ENCODE data around the gene DIP2A.

The DIP2A gene

DNA sequence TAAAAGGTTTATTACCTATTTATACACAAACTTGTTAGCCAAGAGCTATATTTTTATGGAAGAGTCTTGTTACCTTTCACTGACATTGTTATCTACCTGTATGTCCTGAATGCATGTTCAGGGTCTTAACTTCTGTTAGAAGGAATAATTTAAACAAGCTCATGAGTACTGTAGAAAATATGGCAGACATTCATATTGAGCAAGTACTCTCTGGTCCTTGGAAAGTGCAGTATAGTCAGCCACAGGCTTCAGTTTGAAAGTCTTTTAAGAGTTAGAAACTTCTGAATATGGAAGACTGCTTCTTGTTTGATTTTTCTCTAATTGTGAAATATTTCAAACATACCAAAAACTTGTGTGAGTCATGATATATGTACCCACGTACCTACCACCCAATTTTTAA, 16.6 kb downstream of the DIP2A start:
- H3K36me3 ChIP-seq (ENCODE audit: control insufficient read depth, insufficient read depth, low read length) = no peaks in the 10 kb centered on the region
- H3K27ac ChIP-seq (ENCODE audit: insufficient read depth, low read depth, low read length, poor library complexity, severe bottlenecking) = no peak overlapping the region
- H3K4me1 ChIP-seq (ENCODE audit: control insufficient read depth, insufficient read depth, low read length) = no peaks in the 10 kb centered on the region
- no peaks in the 10 kb centered on the region for H3K27me3 ChIP-seq (ENCODE audit: control insufficient read depth, insufficient read depth, low read length, poor library complexity, severe bottlenecking)
- 83 to 100% methylated on average over 1 of the region's 1 CpG for WGBS, 2 experiments
- no peaks in the 10 kb centered on the region for H3K9me3 ChIP-seq (ENCODE audit: control insufficient read depth, low read length)
- H3K4me3 ChIP-seq (ENCODE audit: insufficient read depth, low read depth, low read length) = no peak overlapping the region

DNA sequence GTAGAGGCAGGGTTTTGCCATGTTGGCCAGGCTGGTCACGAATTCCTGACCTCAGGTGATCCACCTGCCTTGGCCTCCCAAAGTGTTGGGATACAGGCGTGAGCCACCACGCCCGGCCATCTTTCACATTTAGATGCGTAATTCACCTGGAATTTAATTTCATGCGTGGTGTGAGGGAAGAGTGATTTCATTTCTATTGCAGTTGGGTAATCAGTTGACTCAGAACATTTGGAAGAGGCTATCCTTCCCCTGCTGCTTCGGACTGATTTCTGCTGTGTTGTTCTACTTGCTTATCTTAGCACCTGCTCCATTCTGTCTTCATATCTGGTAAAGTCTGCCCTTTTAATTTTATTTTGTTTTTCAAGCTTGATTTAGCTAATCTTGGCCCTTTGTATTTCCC, 19.1 kb downstream of the DIP2A start:
- H3K36me3 ChIP-seq (ENCODE audit: control insufficient read depth, insufficient read depth, low read length) = no peaks in the 10 kb centered on the region
- no peaks in the 10 kb centered on the region for H3K27me3 ChIP-seq (ENCODE audit: control insufficient read depth, insufficient read depth, low read length, poor library complexity, severe bottlenecking)
- H3K27ac ChIP-seq (ENCODE audit: insufficient read depth, low read depth, low read length, poor library complexity, severe bottlenecking) = no peak overlapping the region
- 93 to 96% methylated on average over 7 of the region's 7 CpGs for WGBS, 2 experiments
- no peak overlapping the region for H3K4me3 ChIP-seq (ENCODE audit: insufficient read depth, low read depth, low read length)
- H3K9me3 ChIP-seq (ENCODE audit: control insufficient read depth, low read length) = no peaks in the 10 kb centered on the region
- H3K4me1 ChIP-seq (ENCODE audit: control insufficient read depth, insufficient read depth, low read length) = no peaks in the 10 kb centered on the region

DNA sequence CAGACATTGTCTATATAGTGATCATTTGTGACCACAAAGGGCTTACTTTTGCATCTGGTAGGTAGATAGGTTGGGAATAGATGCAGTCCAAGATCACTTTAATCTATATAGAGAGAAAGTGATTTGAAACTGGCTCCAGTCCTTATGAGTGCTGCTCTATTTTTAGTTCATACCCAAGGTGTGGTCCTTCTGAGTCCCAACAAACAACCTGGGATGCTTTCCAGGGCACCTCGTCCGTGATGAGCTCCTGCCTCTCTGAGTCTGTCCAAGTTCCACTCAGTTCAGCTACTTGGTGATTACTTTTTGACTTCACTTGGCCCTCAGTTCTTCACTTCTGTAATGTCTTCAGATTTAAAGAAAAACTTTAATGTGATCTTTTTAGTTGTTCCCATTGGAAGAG, 20.2 kb downstream of the DIP2A start:
- no peaks in the 10 kb centered on the region for H3K36me3 ChIP-seq (ENCODE audit: control insufficient read depth, insufficient read depth, low read length)
- WGBS, 2 experiments = 92 to 96% methylated on average over 2 of the region's 2 CpGs

DNA sequence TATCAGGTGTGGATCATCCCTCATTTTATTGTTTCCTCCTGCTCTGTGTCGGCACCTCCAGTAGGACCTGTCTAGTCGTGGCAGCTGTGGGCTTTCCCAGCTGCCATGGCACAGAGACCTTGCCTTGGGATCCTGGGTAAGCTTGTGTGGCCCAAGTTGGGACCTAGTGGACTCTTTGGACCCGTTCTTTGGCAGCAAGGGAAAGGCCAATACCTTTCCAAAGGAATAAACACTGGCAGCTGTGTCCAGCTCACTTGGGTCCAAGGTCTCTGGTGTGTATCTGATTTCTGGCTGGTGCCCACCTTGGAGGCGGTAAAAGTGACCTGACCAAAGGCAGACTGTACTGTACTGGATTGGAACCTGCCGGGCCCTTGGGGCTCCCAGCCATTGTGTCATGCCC, 21.8 kb downstream of the DIP2A start:
- Histone ChIP-seq H3K36me3 (ENCODE audit: control insufficient read depth, insufficient read depth, low read length) (peaks cover 4% of the 10 kb centered on the region), H3K4me1 (ENCODE audit: control insufficient read depth, insufficient read depth, low read length) (no peaks in the 10 kb centered on the region), H3K4me3 (ENCODE audit: insufficient read depth, low read depth, low read length) (no peak overlapping the region), H3K27me3 (ENCODE audit: control insufficient read depth, insufficient read depth, low read length, poor library complexity, severe bottlenecking) (no peaks in the 10 kb centered on the region), H3K27ac (ENCODE audit: insufficient read depth, low read depth, low read length, poor library complexity, severe bottlenecking) (no peak overlapping the region), H3K9me3 (ENCODE audit: control insufficient read depth, low read length) (no peaks in the 10 kb centered on the region)
- WGBS, 2 experiments = 94 to 96% methylated on average over 5 of the region's 5 CpGs

More for the DNA sequence above, 20.2 kb downstream of the DIP2A start:
- H3K27ac ChIP-seq (ENCODE audit: insufficient read depth, low read depth, low read length, poor library complexity, severe bottlenecking) = no peak overlapping the region
- H3K4me1 ChIP-seq (ENCODE audit: control insufficient read depth, insufficient read depth, low read length) = no peaks in the 10 kb centered on the region
- H3K4me3 ChIP-seq (ENCODE audit: insufficient read depth, low read depth, low read length) = no peak overlapping the region
- H3K27me3 ChIP-seq (ENCODE audit: control insufficient read depth, insufficient read depth, low read length, poor library complexity, severe bottlenecking) = no peaks in the 10 kb centered on the region
- no peaks in the 10 kb centered on the region for H3K9me3 ChIP-seq (ENCODE audit: control insufficient read depth, low read length)

DNA sequence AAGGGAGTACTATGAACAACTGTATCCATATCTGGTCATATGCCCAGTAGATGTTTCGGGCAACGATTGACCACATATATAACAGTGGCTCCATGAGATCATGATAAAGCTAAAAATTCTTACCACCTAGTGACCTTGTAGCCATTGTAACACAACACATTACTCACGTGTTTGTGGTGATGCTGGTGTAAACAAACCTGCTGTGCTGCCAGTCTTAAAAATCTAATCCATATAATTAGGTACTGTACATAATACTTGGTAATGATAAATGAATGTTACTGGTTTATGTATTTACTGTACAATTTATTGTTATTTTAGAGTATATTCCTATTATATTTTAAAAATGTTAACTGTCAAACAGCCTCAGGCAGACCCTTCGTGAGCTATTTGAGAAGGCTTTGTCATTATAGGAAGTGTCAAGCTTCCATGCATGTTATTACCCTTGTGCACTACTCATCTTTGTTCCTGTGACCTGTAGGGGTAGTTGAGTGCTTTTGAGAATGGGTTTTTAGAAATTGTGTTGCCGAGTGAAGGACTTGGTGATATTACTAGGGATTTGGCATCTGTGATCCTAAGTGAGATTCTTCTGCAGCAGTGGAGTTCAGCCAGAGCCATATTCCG, 23.6 kb downstream of the DIP2A start:
- WGBS, 2 experiments = 87 to 96% methylated on average over 6 of the region's 6 CpGs
- Histone ChIP-seq H3K27ac (ENCODE audit: insufficient read depth, low read depth, low read length, poor library complexity, severe bottlenecking) (no peak overlapping the region), H3K27me3 (ENCODE audit: control insufficient read depth, insufficient read depth, low read length, poor library complexity, severe bottlenecking) (no peaks in the 10 kb centered on the region), H3K9me3 (ENCODE audit: control insufficient read depth, low read length) (no peaks in the 10 kb centered on the region), H3K4me1 (ENCODE audit: control insufficient read depth, insufficient read depth, low read length) (no peaks in the 10 kb centered on the region), H3K36me3 (ENCODE audit: control insufficient read depth, insufficient read depth, low read length) (peaks cover 4% of the 10 kb centered on the region), H3K4me3 (ENCODE audit: insufficient read depth, low read depth, low read length) (no peak overlapping the region)

DNA sequence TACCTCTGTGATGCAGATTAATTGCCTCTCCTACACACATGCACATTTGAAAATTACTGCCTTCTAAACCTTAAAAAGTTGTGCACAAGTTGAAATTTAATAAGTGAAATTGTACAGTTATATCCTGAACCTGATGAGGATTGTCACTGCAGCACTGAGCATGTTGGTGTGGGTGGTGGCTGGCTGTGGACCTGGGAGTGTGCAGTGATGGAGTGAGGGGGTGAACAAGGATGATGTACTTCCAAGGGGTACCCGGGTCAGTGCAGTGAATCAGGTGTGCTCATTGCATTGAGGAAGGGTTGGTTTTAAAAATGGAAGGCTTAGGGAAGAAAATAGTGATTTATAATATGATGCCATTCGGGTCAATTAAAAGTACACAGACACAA, 24.1 kb downstream of the DIP2A start:
- no peak overlapping the region for H3K27ac ChIP-seq (ENCODE audit: insufficient read depth, low read depth, low read length, poor library complexity, severe bottlenecking)
- no peak overlapping the region for H3K4me3 ChIP-seq (ENCODE audit: insufficient read depth, low read depth, low read length)
- H3K36me3 ChIP-seq (ENCODE audit: control insufficient read depth, insufficient read depth, low read length) = peaks cover 4% of the 10 kb centered on the region
- H3K27me3 ChIP-seq (ENCODE audit: control insufficient read depth, insufficient read depth, low read length, poor library complexity, severe bottlenecking) = no peaks in the 10 kb centered on the region
- no peaks in the 10 kb centered on the region for H3K9me3 ChIP-seq (ENCODE audit: control insufficient read depth, low read length)
- no peaks in the 10 kb centered on the region for H3K4me1 ChIP-seq (ENCODE audit: control insufficient read depth, insufficient read depth, low read length)
- WGBS, 2 experiments = 95 to 97% methylated on average over 1 of the region's 2 CpGs

DNA sequence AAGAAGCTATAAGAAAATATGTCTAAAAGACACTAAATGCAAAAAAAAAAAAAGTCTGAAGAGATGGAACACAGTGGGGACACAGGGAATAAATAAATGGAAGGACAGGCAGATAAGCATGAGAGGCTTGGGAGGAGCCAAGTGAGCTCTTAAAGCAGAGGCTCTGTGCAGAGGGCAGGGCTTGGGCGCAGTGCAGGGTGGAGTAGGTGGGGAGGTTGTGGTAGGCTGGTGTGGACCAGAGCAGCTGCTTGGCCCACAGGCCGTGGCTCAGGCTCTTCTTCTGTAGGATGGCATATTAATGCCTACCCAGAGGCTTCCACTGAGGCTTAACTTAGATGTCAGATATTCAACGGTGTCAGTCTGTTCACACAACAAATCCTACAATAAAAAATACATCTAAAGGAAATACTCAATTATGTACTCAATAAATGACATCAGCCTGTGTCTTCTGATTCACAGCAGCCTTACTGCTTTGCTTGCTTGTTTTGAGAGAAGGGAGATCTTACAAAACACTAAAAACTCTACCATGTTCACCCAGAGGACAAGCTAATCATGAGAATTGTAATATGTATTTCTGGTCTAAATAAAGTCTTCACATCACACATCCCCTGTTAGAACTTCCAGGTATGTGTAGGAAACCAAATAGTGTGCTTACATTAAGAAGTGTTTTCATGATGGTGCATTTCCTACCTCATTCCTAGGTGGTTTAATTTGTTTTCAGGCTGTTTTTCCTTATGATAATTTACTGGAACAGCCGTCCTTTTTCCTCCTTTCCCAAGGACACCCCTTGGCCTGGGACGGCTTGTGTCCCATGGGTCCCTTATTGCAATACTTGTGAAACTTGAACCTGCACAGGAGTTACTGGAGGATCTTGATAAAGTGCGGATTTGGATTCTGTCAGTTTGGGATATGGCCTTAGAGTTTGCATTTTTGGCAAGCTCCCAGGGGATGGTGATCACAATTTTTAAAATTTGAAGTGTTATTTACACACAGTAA, 24.9 kb downstream of the DIP2A start:
- Histone ChIP-seq H3K27me3 (ENCODE audit: control insufficient read depth, insufficient read depth, low read length, poor library complexity, severe bottlenecking) (no peaks in the 10 kb centered on the region), H3K9me3 (ENCODE audit: control insufficient read depth, low read length) (no peaks in the 10 kb centered on the region), H3K4me3 (ENCODE audit: insufficient read depth, low read depth, low read length) (no peak overlapping the region), H3K4me1 (ENCODE audit: control insufficient read depth, insufficient read depth, low read length) (no peaks in the 10 kb centered on the region), H3K27ac (ENCODE audit: insufficient read depth, low read depth, low read length, poor library complexity, severe bottlenecking) (no peak overlapping the region), H3K36me3 (ENCODE audit: control insufficient read depth, insufficient read depth, low read length) (peaks cover 4% of the 10 kb centered on the region)
- 88 to 89% methylated on average over 6 of the region's 6 CpGs for WGBS, 2 experiments

DNA sequence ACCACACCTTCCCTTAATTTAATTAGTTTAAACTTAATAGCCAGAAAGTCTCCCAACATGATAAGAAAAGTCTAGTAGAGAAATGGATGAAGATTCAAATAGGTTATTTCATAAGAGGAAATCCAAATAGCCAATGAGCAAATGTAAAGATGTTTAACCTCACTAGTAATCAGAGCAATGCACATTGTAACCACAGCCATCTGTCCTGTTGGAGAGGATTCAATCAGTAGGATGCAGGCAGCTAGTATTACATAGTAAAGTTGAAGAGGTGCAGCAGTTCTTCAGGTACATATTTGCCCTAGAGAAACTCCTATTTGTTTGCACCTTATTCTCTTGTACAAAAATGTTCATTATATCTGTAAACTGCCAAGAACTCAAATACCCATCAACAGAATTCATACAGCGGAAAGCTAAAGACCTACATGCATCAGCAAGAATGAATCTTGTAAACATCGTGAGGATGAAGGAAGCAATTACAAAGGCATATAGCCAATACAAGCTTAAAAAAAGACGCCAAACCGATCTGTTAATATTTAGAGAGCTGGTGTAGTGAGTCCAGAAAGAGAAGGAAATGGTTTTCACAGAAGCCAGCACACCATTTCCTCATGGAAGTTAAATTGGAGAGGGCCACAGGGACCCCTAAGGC, 27.9 kb downstream of the DIP2A start:
- H3K36me3 ChIP-seq (ENCODE audit: control insufficient read depth, insufficient read depth, low read length) = peaks cover 7% of the 10 kb centered on the region
- H3K27ac ChIP-seq (ENCODE audit: insufficient read depth, low read depth, low read length, poor library complexity, severe bottlenecking) = no peak overlapping the region
- 97% methylated on average over 4 of the region's 4 CpGs for WGBS, 2 experiments
- H3K9me3 ChIP-seq (ENCODE audit: control insufficient read depth, low read length) = no peaks in the 10 kb centered on the region
- H3K4me1 ChIP-seq (ENCODE audit: control insufficient read depth, insufficient read depth, low read length) = no peaks in the 10 kb centered on the region
- no peak overlapping the region for H3K4me3 ChIP-seq (ENCODE audit: insufficient read depth, low read depth, low read length)
- no peaks in the 10 kb centered on the region for H3K27me3 ChIP-seq (ENCODE audit: control insufficient read depth, insufficient read depth, low read length, poor library complexity, severe bottlenecking)

DNA sequence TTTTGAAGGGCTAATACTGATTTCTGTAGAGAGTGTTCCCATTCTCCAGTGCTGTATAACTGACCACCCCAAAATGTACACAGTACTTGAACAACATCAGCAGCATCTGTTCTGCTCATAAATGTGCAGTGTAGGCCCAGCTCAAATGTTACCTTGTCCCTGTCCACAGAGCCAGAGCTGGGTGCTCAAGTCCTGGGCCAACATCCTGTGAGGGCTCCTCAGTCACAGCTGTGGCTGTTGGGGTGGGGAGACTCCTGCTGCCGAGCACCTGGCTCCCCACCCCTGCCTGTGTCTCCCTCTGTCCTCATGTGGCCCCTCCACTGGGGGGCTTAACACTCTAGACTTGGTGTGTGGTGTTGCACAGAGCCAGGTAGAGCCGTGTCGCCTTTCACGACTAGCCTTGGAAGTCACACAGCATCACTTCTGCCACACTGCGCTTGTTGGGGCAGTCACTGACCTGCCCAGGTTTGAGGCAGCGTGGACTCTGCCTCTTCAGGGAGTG, 30.5 kb downstream of the DIP2A start:
- Histone ChIP-seq H3K9me3 (ENCODE audit: control insufficient read depth, low read length) (no peaks in the 10 kb centered on the region), H3K4me1 (ENCODE audit: control insufficient read depth, insufficient read depth, low read length) (no peaks in the 10 kb centered on the region), H3K27ac (ENCODE audit: insufficient read depth, low read depth, low read length, poor library complexity, severe bottlenecking) (no peak overlapping the region), H3K4me3 (ENCODE audit: insufficient read depth, low read depth, low read length) (no peak overlapping the region), H3K36me3 (ENCODE audit: control insufficient read depth, insufficient read depth, low read length) (peaks cover 13% of the 10 kb centered on the region), H3K27me3 (ENCODE audit: control insufficient read depth, insufficient read depth, low read length, poor library complexity, severe bottlenecking) (no peaks in the 10 kb centered on the region)
- 93 to 97% methylated on average over 6 of the region's 6 CpGs for WGBS, 2 experiments

DNA sequence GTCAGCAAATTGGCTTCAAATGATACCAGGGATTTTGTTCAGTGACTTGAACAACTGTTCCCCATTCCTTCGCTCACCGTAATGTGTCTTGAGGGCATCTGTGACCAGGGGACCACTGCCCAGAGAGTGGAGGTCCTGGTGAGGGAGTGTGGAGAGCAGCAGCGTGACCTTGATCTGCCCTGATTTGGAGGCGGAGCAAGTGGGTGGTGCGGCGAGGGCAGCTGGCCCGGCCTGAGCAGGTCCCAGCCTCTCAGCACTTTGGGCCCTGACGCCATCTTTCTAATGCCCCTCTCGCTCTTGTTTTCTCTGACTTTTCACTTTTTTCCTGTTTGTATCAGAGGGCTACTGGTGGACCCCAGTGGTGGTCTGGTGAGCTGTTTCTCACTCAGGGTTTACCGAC, 31.1 kb downstream of the DIP2A start:
- Histone ChIP-seq H3K27ac (ENCODE audit: insufficient read depth, low read depth, low read length, poor library complexity, severe bottlenecking) (no peak overlapping the region), H3K36me3 (ENCODE audit: control insufficient read depth, insufficient read depth, low read length) (peaks cover 13% of the 10 kb centered on the region), H3K9me3 (ENCODE audit: control insufficient read depth, low read length) (no peaks in the 10 kb centered on the region), H3K27me3 (ENCODE audit: control insufficient read depth, insufficient read depth, low read length, poor library complexity, severe bottlenecking) (no peaks in the 10 kb centered on the region), H3K4me3 (ENCODE audit: insufficient read depth, low read depth, low read length) (no peak overlapping the region), H3K4me1 (ENCODE audit: control insufficient read depth, insufficient read depth, low read length) (no peaks in the 10 kb centered on the region)
- 91 to 94% methylated on average over 10 of the region's 10 CpGs for WGBS, 2 experiments
